Activated gamma-delta T cell treated with anti-CD3 and anti-CD28 coated beads, Interleukin-2, amount 50 U/mL, for 16 hours (primary cell): ENCODE data around the gene TOR3A.

ENCODE experiments used
- DNase-seq: peaks from one replicate; pipeline ENCODE4 v3.0.0-alpha.2; 2020; ENCODE audit warnings: low read depth

The TOR3A gene

DNA sequence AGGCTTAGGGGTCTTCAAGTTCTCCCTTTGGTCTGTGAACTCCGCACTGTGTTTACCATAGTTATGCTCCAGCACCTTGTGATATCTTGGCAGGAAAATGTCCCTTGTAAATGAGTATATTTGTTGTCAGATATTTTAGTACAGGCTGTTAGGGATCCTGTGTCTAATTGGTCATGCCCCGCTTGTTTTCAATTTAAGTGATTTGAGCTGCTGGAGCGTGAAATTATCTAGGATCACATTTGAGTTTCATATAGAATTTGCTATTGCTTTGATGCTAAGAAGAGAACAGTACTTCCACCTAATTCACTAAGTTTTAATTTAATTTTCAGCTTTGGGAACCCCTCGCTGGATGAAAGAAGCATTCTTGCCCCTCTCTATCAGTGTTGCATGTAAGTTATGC lies 15.4 kb upstream of the TOR3A start:
- no peak for DNase-seq

DNA sequence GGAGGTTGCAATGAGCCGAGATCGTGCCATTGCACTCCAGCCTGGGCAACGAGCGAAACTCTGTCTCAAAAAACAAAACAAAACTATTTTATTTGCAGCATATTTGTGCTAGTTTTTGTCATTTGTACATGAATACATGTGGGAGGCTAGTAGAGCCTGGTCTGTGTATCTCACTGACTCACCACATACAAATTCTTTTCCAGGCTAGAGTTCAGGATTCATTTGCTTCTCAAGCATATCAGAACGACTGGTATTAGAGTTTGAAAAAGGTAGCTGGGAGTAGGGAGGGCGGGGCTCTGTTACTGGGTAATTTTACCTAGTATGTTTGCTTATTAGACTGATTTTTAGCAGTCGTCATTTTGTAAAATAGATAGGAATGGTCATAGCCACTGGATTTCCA lies 4.5 kb upstream of the TOR3A start:
- no peak for DNase-seq

DNA sequence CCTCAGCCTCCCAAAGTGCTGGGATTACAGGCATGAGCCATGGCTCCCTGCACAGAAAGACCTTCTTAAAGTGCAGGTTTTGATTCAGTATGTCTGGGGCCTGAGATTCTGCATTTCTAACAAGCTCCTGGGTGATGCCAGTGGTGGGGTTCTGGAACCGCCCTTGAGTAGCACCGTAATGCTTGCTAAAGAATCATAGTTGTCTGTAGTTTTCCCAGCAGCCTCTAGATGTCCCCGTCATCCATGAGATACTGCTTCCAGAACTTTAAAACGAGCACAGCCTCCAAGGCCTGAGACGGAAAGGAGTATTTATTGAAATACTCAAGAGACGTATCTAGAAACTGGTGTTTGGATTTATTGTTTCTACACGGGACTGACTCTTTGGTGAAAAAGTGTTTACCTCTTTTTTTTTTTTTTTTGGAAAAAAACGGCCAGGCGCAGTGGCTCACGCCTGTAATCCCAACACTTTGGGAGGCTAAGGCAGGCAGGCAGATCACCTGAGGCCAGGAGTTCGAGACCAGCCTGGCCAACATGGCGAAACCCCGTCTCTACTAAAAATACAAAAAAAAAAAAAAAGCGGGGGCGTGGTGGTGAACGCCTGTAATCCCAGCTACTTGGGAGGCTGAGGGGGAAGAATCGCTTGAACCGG lies 2.6 kb upstream of the TOR3A start:
- DNase-seq, result no peak

DNA sequence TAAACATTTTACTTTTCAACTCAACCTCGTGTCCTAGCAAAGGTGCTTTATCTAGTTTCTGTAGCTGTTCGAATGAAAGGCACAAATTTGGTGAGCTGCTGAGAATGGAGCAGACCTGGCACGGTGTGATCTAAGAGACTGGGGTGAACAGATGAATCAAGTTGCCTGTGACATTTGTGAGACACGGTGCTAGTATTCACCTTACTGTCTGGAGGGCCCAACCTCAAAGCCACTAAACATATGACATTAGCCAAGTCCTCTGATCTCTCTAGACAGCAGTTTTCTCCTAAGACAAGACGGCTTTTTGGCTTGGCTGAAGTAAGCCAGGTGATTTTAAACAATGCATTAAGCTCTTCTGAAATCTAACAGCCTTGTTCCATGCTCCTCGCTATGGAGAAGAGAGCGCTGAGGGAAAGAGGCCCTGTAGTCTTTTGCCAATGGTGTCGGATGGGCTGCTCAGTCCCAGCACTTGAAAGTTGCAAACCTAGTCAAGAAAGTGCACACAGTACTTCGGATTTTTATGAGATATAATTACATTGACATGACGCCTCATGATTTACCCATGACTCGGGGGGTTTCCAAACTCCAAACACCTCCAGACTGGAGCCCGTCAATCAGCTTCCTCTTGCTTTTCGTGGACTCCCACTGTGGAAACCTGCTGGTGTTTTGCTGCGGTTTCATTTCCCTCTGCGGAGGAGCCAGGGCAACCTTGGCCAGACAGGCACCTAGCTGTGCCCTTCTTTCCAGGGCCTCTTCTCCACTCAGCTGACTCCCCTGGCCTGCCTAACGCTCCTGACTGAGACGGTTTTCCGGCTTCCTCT lies 794 bp upstream of the TOR3A start:
- DNase-seq, result no peak

DNA sequence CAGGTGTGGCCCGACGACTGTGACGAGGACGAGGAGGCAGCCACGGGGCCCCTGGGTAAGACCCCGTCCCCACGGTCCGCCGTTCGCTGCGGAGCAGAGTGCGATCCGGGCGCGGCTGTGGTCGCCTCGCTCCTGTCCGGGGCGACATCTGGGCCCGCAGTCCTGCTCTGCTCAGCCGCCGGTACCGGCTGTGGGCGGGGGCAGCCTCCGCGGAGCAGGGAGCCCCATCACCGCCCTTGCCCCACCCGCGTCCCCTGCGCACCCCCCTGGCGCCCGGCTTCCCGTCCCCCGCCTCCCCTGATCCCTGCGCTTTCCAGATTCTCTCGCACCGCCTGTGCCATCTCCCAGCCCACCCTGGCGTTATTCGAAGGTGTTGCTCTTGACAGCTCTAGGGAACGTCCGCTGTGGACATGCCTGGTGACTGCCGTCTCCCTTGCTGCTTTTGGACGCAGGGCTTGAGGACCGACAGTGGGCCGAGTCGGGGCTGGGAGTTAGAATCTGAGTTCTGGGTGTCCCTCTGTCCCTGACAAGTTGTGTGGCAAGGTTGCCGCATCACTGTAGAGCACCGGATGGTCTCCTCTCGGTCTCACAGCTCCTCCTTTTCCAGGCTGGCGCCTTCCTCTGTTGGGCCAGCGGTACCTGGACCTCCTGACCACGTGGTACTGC lies 596 bp downstream of the TOR3A start:
- no peak for DNase-seq

DNA sequence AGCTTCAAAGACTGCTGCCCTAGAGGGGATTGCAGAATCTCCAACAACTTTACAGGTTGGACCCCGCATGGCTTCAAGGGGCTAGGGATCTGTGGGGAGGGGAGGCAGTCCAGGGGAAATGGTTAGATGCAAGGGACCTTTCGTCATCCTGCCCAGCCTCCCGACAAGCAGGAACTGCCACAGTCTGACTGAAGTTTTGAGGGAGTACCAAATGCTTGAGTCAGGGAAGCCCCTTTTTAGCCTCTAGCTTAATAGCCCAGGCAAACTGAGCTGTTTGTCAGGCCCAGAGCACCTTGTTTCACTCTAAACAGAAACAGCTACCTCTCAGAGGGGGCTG lies 1.1 kb downstream of the TOR3A start:
- no peak for DNase-seq

DNA sequence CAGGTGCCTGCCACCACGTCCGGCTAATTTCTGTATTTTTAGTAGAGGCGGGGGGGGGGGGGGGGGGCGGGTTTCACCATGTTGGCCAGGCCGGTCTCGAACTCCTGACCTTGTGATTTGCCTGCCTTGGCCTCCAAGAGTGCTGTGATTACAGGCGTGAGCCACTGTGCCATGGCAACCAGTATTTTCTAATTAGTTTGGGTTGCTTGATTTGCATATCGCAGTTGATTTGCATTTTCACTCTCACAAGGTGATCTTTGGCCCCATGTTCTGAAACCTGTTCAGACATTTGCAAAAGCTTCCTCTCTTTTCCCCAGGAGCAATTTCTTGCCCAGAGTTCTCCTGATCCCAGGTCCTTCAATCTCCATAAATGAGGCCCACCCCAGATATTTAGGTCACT lies 1.7 kb downstream of the TOR3A start:
- DNase-seq, result no peak

DNA sequence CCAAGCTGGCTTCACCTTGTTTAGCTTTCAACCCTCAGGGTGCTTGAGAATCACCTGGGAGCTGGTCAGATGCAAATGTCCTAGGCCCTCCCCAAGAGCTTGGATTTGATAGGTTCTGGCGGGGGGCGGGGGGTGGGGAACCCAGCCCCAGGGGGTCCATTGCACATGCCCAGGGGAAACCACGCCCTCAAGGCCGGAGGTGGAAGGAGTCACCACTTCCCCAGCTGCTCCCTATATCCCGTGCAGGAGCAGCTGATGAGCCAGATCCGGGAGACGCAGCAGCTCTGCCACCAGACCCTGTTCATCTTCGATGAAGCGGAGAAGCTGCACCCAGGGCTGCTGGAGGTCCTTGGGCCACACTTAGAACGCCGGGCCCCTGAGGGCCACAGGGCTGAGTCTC lies 5.8 kb downstream of the TOR3A start:
- no peak for DNase-seq

DNA sequence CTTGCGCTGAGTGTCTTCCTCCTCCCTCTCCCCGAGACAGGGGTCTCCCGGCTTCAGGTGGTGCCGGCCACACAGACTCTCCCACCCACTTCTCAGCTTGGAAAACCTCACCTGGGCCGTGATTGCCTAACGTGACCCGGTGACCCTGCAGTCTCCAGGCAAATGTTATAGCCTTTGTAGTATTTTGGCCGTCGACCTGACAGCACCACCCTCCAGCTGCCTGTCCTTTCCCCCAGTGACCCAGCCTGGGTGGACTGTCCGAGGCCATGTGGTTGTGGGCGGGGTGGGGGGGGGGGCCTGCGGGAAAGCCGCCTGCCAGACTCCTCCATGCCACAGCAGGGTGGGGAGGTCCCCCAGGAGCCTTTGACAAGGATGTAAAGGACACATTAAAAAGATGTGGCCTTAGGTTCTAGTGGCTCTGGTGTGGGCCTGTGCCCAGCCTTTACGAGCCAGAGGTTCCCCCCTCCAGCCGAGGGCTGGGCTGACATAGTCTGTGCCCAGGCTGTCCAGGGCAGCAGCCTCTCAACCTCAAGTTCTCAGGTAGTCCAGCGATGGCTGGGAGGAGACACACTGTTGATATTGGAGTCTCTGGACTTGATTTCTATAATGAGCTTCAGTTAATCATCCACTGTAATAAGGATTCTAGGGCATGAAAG lies 8.1 kb downstream of the TOR3A start:
- DNase-seq, result no peak

DNA sequence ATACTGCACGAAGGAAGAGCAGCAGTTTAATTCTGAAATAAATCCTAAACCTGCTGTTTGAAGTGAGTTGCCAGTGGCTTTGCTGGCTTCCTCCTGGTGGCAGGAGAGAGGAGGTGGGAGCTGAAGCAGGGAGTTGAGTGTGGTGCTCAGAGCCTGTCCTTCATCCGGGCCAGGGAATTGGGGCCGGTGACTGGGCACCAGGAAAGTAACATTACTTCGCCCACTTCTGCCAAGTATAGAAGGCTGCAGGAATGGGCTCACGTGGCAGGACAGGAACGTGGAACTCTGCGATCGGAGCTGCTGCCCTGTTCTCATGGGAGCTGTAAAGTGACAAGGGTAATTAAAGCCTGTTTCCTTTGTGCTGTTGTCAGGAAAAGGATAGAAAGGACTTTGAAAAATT lies 8.7 kb downstream of the TOR3A start:
- DNase-seq, result no peak

DNA sequence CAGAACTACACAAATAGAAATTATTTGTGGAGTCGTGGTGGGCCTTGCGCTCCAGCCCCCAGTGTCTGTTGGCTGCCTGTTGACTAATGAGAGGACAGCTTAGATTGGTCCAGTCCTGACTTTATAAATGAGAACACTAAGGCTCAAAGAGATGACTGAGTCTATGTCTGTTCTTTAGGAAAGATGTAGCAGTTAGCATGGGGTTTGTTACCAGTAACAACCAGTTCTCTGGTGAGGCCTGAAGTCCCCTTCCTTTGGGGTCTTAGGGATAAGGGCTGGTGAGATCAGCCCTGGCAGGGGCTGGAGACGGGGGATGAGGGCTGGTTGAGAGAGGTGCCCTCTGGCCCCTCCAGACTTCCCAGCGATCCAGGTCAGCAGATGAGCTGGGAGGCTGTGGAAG lies 9.1 kb downstream of the TOR3A start:
- no peak for DNase-seq

DNA sequence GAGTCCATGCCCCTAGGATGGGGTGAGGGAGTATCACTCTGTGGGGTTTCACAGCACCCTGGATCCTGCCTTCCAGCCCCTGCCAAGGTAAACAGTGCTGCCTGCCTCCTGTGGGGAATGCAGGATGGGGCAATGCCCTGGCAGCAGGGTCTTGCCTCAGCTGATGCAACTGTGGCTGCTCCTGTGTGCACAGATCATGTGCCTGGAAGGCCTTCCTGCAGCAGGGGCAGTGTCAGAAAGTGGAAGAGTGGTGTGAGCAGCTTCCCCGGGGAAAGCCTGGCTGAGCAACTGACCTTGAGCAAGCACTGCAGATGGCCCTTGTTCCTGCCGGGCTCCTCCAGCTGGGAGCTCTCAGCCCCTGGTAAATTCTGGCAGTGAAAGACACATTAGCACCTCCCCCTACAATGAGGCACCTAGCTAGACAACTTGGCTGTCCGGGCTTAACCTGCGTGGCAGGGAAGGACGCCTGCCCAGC lies 9.9 kb downstream of the TOR3A start:
- DNase-seq, result no peak

DNA sequence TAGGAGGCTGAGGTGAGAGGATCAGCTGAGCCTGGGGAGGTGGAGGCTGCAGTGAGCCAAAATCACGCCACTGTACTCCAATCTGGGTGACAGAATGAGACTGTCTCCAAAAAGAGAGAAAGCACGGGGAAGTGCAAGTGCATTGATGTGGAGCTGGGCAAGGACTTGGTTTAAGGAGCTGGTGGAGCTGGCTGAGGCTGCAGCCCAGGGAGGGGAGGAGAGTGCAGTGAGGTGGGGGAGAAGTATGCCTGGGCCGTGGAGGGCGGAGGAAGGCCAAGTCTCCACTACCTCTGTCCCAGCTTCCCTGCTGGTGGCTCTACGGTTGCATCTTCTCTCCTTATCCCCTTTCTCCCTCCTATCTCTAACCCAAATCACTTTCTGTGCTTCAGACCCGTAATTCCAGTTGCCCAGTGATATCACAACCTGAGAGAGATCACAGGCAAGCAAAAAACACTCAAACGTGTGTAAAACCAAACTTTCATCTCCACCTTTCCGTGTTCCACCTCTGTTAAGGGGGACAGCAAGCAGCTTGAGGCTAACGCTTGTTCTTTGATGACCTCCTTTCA lies 11.1 kb downstream of the TOR3A start:
- DNase-seq, result no peak

DNA sequence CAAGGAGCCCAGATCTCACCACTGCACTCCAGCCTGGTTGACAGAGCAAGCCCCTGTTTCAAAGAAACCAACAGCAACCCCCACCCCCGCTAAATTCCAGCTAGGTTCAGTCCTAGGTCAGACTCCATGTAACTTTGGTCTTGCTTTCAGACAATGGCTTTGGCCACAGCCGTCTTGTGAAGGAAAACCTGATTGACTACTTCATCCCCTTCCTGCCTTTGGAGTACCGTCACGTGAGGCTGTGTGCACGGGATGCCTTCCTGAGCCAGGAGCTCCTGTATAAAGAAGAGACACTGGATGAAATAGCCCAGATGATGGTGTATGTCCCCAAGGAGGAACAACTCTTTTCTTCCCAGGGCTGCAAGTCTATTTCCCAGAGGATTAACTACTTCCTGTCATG lies 12.9 kb downstream of the TOR3A start:
- no peak for DNase-seq

DNA sequence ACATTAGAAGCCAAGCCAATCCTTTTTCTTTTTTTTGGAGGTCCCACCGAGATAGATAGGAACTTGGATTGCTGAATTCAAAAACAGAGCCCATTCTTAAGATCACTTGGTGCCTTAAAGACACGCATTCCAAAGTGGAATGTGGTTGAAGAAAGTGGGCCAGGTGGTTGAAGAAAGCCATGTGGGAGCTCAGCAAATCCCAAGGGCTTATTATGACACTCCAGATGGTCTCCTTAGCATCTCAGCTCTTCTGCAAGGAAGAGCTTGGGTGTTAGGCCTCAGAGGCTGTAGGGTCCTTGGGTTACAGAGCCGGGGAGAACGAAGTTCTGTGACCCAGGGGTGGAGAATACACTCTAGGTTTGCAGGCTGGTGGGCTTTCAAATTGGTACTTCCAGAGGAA lies 13.5 kb downstream of the TOR3A start:
- DNase-seq, result no peak

DNA sequence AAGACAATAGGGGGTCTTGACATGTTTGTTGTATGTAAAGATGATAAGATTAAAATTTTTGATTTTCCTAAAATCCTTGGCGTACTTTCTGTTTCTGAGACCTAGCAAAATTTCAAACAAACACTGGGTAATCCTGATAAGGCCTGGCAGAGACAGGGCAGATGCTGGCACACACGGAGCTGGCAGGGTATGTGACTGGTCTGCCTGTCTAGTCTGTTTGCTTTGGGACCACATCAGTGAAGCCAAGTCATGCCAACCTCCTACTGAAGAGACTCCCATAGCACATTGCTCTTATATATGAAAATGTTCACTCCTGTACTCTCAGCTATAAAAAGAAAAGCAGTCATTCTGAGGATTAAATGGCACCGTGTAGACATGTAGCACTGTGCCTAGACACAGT lies 14.1 kb downstream of the TOR3A start:
- no peak for DNase-seq

DNA sequence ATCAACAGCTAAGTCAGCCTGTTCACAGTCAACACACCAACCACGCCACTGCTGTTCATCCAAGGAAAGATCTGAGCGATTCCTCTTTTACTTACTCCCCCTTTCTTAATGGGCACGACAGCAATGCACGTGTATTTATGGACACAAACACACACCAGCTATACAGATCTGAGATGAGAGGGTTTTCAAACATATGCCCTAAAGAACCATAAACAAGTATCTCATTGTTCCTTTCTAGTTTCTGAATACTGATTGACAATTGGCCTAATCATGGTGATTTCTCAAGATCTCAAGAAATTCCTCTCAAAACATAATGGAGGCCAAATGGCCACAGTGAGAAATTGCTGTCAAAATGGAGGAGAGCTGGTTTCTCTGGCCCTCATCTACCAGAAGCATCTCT lies 18.0 kb downstream of the TOR3A start:
- no peak for DNase-seq

DNA sequence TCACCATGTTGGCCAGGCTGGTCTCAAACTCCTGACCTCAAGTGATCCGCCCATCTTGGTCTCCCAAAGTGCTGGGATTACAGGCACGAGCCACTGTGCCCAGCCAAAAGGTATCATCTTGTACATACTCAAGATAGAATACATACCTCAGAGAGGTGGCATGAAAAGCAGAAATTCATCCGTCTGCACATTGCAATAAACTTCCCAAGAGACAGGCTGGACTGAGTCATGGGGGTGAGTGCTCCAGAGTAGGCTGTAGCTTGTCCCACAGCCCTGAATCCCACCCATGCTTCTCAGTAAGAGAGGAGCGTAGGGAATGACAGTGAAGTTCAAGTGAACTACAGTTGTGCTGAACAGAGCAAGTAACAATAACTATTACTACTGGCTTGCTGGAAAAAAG lies 19.7 kb downstream of the TOR3A start:
- DNase-seq, result no peak

DNA sequence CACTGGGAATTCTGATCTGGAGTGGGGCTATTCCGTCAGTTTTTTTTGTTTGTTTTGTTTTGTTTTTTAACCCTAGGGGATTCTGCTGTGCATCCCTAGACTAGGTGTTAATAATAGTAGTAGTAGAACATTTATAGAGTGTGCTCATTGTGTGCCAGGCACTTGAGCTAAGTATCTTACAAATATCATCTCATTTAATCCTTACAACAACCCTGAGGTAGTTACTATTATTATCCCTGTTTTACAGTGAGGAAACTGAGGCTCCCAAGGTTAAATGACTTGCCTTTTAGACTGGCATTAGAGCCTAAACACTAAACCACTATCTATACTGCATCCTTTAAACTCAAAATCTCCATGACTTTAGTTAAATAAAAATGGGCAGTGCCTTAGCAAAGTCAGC lies 22.1 kb downstream of the TOR3A start:
- DNase-seq, result no peak

DNA sequence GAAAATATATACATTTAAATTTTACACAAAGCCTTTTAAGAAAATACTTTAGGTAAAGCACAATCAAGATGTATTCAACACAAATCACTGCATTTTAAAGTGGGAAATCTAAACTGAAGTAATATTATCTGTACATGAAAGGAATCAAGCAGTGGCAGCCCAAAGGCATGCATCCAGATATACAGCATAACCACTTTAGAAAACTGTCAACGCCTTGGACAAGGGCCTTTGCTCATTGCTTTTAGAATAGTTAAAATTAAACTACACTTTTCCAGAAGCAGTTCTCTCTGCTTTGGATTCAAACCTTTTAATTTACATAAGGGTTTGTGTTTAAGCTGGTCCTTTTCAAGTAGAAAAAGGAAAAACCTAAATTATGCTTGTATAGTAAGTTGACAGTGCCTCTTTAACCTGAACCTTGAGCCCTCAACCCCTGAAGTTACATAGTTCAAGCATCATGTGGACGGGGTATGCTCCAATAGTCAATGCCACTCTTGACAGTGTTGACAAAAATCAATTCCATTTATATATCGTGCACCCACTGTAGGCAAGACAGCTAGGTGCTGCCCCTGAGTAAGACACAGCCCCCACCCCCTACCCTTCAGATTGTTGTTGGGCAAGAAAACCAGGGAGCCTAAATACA lies 22.9 kb downstream of the TOR3A start:
- DNase-seq, result no peak

DNA sequence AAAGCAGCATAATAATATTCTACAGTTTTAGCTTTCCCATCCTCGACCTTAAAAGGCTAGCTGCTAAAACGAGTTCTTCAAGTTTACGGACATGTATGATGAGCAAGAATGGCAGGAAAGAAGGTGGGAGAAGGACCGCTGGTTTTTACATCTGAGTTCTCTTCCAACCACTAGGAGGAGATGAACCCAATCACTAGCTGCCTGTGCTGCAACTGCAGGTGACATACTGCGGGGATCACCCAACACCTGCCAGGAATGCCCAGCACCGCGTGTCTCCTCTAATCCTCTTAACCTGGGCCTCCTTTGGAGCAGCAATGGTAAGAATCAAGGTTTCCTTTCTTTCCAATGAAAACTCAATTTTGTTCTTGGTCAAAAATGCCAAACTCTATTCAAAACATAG lies 23.5 kb downstream of the TOR3A start:
- no peak for DNase-seq
